Trophoblast cell (in vitro differentiated cells and primary cell): ENCODE results near the gene ALK.

Experiments used
- DNase-seq, 2 donors: peaks; one replicate each; pipeline ENCODE4 v3.0.0-alpha.2; 2016
- H2AFZ ChIP-seq: 2 replicates; pipeline ENCODE4 v1.6.1; 2013; ENCODE audit warnings: low read length, moderate library complexity, mild to moderate bottlenecking; ENCODE audit not compliant: insufficient read depth, poor library complexity
- H2AK5ac ChIP-seq: 2 replicates; pipeline ENCODE4 v1.6.1; 2013; ENCODE audit warnings: mild to moderate bottlenecking, low read length
- H2BK120ac ChIP-seq: 2 replicates; pipeline ENCODE4 v1.6.1; 2013; ENCODE audit warnings: low read length, mild to moderate bottlenecking, moderate library complexity; ENCODE audit not compliant: insufficient read depth, poor library complexity
- H2BK12ac ChIP-seq: 2 replicates; pipeline ENCODE4 v1.6.1; 2013; ENCODE audit warnings: mild to moderate bottlenecking, low read length, moderate library complexity
- H2BK5ac ChIP-seq: 2 replicates; pipeline ENCODE4 v1.6.1; 2013; ENCODE audit warnings: low read length, low read depth, moderate library complexity, mild to moderate bottlenecking; ENCODE audit not compliant: poor library complexity
- H3K14ac ChIP-seq: 2 replicates; pipeline ENCODE4 v1.6.1; 2013; ENCODE audit warnings: mild to moderate bottlenecking, low read length
- H3K18ac ChIP-seq: 2 replicates; pipeline ENCODE4 v1.6.1; 2013; ENCODE audit warnings: mild to moderate bottlenecking, low read length
- H3K23ac ChIP-seq: 2 replicates; pipeline ENCODE4 v1.6.1; 2013; ENCODE audit warnings: low read length
- H3K27ac ChIP-seq: 2 replicates; pipeline ENCODE4 v1.5.1; 2013; ENCODE audit warnings: low read depth, mild to moderate bottlenecking, inconsistent platforms, low read length, moderate library complexity
- H3K27me3 ChIP-seq: 2 replicates; pipeline ENCODE4 v1.6.1; 2013; ENCODE audit warnings: inconsistent platforms, mild to moderate bottlenecking, low read length, moderate library complexity; ENCODE audit not compliant: insufficient read depth
- H3K36me3 ChIP-seq, 2 experiments: 1 replicate in 1 of 2; 2 replicates in 1 of 2; pipeline ENCODE4 v1.6.1; 2013; ENCODE audit warnings: low read length in 2 of 2, mild to moderate bottlenecking in 2 of 2, moderate library complexity in 1 of 2; ENCODE audit not compliant: insufficient read depth in 2 of 2, control insufficient read depth in 1 of 2
- H3K4ac ChIP-seq: 2 replicates; pipeline ENCODE4 v1.6.1; 2013; ENCODE audit warnings: low read depth, mild to moderate bottlenecking, low read length, moderate library complexity
- H3K4me1 ChIP-seq, 2 experiments: 1 replicate in 1 of 2; 2 replicates in 1 of 2; pipeline ENCODE4 v1.6.1; 2013; ENCODE audit warnings: low read length in 2 of 2, mild to moderate bottlenecking in 2 of 2, moderate library complexity in 1 of 2; ENCODE audit not compliant: insufficient read depth in 2 of 2, control insufficient read depth in 1 of 2
- H3K4me2 ChIP-seq: 2 replicates; pipeline ENCODE4 v1.6.1; 2013; ENCODE audit warnings: inconsistent platforms, mild to moderate bottlenecking, low read length, moderate library complexity
- H3K4me3 ChIP-seq: 2 replicates; pipeline ENCODE4 v1.5.1; 2013; ENCODE audit warnings: mild to moderate bottlenecking, low read depth, low read length, inconsistent platforms
- H3K79me1 ChIP-seq: one replicate; pipeline ENCODE4 v1.6.1; 2013; ENCODE audit warnings: low read length
- H3K79me2 ChIP-seq: 2 replicates; pipeline ENCODE4 v1.6.1; 2013; ENCODE audit warnings: low read length, mild to moderate bottlenecking; ENCODE audit not compliant: control insufficient read depth, insufficient read depth, poor library complexity
- H3K9ac ChIP-seq: 2 replicates; pipeline ENCODE4 v1.6.1; 2013; ENCODE audit warnings: mild to moderate bottlenecking, low read length
- H3K9me3 ChIP-seq: 2 replicates; pipeline ENCODE4 v1.6.1; 2013; ENCODE audit warnings: low read depth, mild to moderate bottlenecking, control low read depth, inconsistent platforms, low read length; ENCODE audit not compliant: insufficient read depth
- H4K12ac ChIP-seq: 2 replicates; pipeline ENCODE4 v1.6.1; 2013; ENCODE audit warnings: low read depth, mild to moderate bottlenecking, low read length, moderate library complexity
- H4K8ac ChIP-seq: 2 replicates; pipeline ENCODE4 v1.6.1; 2013; ENCODE audit warnings: low read depth, mild to moderate bottlenecking, low read length, moderate library complexity
- H4K91ac ChIP-seq: one replicate; pipeline ENCODE4 v1.6.1; 2013; ENCODE audit warnings: low read depth, mild to moderate bottlenecking, low read length, moderate library complexity
- WGBS: extraction: QIAGEN DNeasy Blood & Tissue Kit; methylation state at CpG from one replicate; pipeline ENCODE4 v1.1.7; 2013; ENCODE audit warnings: missing lambda C conversion rate; ENCODE audit not compliant: insufficient read length, insufficient coverage; ENCODE audit errors: extremely low coverage; 5-methylcytosine and 5-hydroxymethylcytosine counted together

The ALK gene

DNA sequence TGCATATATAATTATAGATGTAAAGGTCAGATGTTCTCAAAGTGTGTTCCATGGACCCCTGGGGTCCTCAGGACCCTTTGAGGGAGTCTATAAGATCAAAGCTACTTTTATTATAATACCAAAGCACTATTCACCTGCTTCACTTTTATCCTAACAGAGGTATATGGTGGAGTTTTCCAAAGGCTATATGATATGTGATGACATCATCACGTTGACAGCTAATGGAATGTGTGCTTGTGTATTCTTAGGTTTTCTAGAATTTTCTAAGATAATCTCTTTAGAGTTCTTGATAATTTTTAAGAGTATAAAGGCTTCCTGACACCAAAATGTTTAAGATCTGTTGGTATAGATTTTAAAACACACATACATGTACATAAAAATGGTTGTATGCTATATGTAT is 10.4 kb upstream of the ALK start:
- Histone ChIP-seq H2AK5ac (no peak overlapping the region), H3K23ac (no peak overlapping the region), H3K4me3 (no peak overlapping the region), H4K8ac (no peak overlapping the region), H3K9me3 (no peaks in the 10 kb centered on the region), H2BK5ac (no peak overlapping the region), H3K14ac (no peak overlapping the region), H3K27me3 (no peaks in the 10 kb centered on the region), H2BK12ac (no peak overlapping the region), H4K12ac (no peak overlapping the region), H4K91ac (no peak overlapping the region), H3K18ac (no peak overlapping the region), H3K4me1 (no peaks in the 10 kb centered on the region), H3K4me2 (no peak overlapping the region), H3K4ac (no peak overlapping the region), H3K27ac (no peak overlapping the region), H2AFZ (no peak overlapping the region), H3K9ac (no peak overlapping the region), H2BK120ac (no peak overlapping the region), H3K79me2 (no peaks in the 10 kb centered on the region), H3K36me3 (no peaks in the 10 kb centered on the region), H3K79me1 (no peaks in the 10 kb centered on the region)
- WGBS: no CpG with 5 or more reads among the region's 1 CpG
- DNase-seq: no peak

- Histone ChIP-seq H3K36me3 (no peaks in the 10 kb centered on the region), H4K8ac (no peak overlapping the region), H3K79me2 (no peaks in the 10 kb centered on the region), H3K4me2 (no peak overlapping the region), H3K9ac (no peak overlapping the region), H3K27me3 (peaks cover 22% of the 10 kb centered on the region), H3K4ac (no peak overlapping the region), H3K9me3 (no peaks in the 10 kb centered on the region), H3K18ac (no peak overlapping the region), H2BK5ac (no peak overlapping the region), H3K4me1 (peaks cover 4% of the 10 kb centered on the region in 2 experiments), H3K27ac (no peak overlapping the region), H3K79me1 (no peaks in the 10 kb centered on the region), H4K12ac (no peak overlapping the region), H3K4me3 (no peak overlapping the region), H2AK5ac (no peak overlapping the region), H3K23ac (no peak overlapping the region), H2BK120ac (no peak overlapping the region), H2AFZ (no peak overlapping the region), H2BK12ac (no peak overlapping the region), H3K14ac (no peak overlapping the region), H4K91ac (no peak overlapping the region)
- peak; percentile 73 to 92 for DNase-seq
- no CpG with 5 or more reads among the region's 3 CpGs for WGBS
These were observed 1.8 kb upstream of the ALK start for GRCh38 chr2:29923110-29923721.

- no peak overlapping the region for H2BK5ac ChIP-seq
- no peaks in the 10 kb centered on the region for H3K36me3 ChIP-seq
- DNase-seq: no peak
- no peaks in the 10 kb centered on the region for H3K79me2 ChIP-seq
- H2AFZ ChIP-seq: no peak overlapping the region
- no peak overlapping the region for H3K4me2 ChIP-seq
- no peak overlapping the region for H3K4ac ChIP-seq
- no peak overlapping the region for H2AK5ac ChIP-seq
- H4K12ac ChIP-seq: no peak overlapping the region
- H3K4me3 ChIP-seq: no peak overlapping the region
- peaks cover 22% of the 10 kb centered on the region for H3K27me3 ChIP-seq
- H3K14ac ChIP-seq: no peak overlapping the region
- no peaks in the 10 kb centered on the region for H3K79me1 ChIP-seq
- H2BK12ac ChIP-seq: no peak overlapping the region
- H3K27ac ChIP-seq: no peak overlapping the region
- H4K91ac ChIP-seq: no peak overlapping the region
- no peak overlapping the region for H3K9ac ChIP-seq
- H3K9me3 ChIP-seq: no peaks in the 10 kb centered on the region
- no peak overlapping the region for H3K23ac ChIP-seq
- no peak overlapping the region for H2BK120ac ChIP-seq
- no peak overlapping the region for H4K8ac ChIP-seq
- no CpG with 5 or more reads among the region's 4 CpGs for WGBS
- no peak overlapping the region for H3K18ac ChIP-seq
- peaks cover 4% of the 10 kb centered on the region in 2 experiments for H3K4me1 ChIP-seq
These were observed 1.2 kb upstream of the ALK start for GRCh38 chr2:29922605-29923004.

DNA sequence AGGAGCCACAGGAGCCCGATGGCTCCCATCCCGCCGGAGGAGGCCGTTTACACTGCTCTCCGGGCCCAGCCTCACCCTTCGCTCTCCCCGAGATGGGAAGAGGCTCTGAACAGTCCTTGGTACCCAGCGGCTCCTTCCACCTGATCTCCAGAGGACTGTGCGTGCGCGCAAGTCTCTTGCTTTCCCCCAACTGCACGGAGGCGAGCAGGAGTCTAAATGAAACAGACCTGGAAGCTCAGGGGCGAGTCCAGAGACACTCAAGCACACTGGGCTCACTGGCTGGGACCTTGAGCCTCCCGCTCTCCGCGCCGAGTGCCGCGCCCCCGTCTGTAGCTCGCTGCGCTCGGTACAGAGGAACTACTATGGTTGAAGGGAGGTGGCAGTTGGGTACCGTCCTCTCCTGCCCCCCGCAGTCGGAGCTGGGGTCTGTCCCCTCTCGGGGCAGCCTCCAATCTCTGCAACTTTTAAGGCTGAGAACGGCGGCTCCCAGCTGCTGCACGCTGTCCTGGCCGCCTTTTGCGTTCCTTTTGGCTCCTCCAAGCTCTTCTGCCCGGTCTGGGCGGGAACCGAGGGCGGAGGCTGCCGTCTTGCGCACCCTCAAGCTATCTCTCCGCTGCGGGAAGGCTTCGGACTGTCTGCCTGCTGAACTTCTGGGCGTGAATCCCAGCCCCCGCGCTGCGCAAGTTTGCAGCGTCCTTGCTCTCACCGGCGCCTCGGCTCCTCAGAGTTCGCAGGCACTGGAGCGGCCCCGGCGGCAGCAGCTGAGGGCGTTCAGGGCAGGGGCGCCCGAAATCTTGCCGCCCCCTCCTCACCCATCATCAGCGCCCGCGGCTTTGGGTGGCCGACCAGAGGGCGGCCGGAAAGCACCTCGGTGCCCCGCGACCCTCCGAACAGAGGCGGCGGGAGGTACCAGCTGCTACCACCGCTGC is 491 bp downstream of the ALK start:
- H3K4ac ChIP-seq: no peak overlapping the region
- no peak overlapping the region for H3K27ac ChIP-seq
- H3K4me1 ChIP-seq: peaks cover 4% of the 10 kb centered on the region in 2 experiments
- no peak overlapping the region for H3K14ac ChIP-seq
- H4K8ac ChIP-seq: no peak overlapping the region
- no peaks in the 10 kb centered on the region for H3K79me2 ChIP-seq
- H2AK5ac ChIP-seq: no peak overlapping the region
- H3K4me2 ChIP-seq: peak overlapping the region; percentile 79
- no peak overlapping the region for H3K23ac ChIP-seq
- H2AFZ ChIP-seq: no peak overlapping the region
- H2BK12ac ChIP-seq: no peak overlapping the region
- no peak overlapping the region for H4K91ac ChIP-seq
- WGBS: no CpG with 5 or more reads among the region's 71 CpGs
- no peak overlapping the region for H4K12ac ChIP-seq
- DNase-seq: peak; percentile 16 to 45
- H3K9ac ChIP-seq: no peak overlapping the region
- no peaks in the 10 kb centered on the region for H3K9me3 ChIP-seq
- no peak overlapping the region for H2BK120ac ChIP-seq
- no peaks in the 10 kb centered on the region for H3K36me3 ChIP-seq
- H3K79me1 ChIP-seq: no peaks in the 10 kb centered on the region
- no peak overlapping the region for H3K18ac ChIP-seq
- peaks cover 22% of the 10 kb centered on the region for H3K27me3 ChIP-seq
- peak overlapping the region; percentile 62 for H3K4me3 ChIP-seq
- no peak overlapping the region for H2BK5ac ChIP-seq
